Measurements from ENCODE around the gene ZNF521.

The ZNF521 gene

DNA sequence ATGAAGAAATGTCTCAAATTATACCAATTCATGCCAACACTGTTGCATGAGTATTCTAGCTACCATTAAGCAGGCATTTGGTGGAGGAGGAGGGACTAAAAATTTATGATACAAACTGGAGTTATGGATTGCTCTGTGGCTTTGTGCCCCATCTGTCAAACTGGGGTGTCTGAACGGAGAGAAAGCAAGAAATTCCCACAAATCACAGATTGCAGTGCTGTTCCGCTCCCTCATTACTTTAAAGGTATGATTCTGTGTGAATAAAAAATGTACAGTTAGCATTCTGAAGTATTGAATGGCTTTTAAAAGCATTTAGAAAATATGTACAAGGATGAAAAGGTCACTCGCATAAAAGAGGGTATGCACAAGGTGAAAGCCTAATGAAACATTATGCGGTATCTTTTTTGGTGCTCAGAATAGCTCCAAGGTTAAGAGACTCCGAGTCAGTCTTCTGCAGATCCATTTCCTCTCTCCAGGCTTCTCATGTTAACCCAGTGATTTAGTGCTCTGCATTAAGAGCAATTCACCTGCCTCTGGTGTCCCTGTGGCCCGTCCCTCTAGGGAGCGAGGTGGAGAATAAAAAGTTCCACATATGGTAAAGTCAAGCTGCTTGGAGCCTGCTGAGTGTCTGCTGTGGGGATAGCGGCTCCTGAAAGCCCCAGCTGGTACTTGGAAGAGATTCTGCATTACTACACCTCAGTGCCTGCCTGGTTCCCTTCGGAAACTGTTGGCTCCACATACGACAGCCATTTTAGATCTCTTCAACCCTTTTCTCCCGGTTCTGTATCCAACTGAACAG is 184.2 kb downstream of the ZNF521 start:
- no peak for DNase-seq

DNA sequence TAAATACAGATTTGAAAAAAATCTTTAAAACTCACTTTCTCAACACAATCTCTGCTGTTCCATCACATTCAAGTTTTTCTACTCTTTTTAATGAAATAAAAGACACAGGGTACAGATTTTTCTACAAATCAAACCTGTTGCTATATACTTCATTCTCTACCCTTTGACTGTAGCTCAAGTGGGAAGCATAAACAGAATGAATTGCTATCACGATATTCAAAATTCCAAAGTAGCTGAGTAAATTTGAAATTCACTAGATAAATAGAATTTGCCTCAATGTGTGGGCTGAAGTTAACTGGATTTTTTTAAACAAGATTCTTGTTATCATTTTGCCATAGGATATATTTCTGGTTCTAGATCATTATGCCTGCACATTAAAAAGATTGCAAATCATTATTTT is 185.9 kb downstream of the ZNF521 start:
- DNase-seq: no peak

DNA sequence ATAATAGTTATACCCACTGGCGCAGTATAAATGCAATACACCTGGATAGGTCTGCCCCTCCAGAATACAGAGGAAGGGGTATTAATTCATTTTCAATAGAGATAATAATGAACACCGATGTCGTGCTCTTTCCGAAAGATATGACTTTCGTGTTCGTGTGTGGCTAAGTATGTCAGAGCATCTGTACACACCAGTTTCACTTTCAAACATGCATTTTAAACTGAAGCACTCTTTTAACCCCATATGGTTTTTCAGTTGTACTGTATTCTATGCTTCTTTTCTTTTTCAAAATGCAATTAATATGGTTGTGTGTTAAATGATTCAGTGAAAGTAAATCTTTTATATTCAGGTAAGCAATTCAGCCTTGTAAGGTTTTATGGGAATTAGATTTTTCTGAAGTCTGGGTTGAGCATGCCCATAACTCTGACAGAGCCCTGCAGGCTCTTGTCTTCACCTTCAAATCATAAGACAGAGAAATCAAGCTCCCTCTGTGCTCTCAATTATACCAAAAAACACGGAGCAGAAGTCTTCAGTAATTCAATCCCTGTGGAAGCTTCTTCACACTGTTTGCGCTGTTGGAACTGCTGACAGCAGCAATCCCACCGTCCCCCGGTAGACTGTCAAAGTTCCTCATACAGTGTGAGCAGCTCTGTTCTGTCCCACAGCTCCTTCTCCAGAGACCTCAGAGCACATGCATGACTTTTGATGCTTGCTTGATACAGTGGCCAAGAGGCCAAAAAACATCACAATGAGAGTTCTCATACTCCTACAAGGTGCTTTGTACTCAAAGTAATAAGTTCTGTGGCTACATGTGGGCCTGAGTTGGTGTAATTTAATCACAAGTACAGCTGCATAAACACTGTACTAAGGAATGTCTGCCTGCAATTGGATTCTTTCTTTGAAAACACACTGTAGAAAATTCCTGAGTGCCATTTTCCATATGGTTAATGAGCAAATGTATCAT is 186.8 kb downstream of the ZNF521 start:
- peak; percentile 29 to 57 (median 52) for DNase-seq

DNA sequence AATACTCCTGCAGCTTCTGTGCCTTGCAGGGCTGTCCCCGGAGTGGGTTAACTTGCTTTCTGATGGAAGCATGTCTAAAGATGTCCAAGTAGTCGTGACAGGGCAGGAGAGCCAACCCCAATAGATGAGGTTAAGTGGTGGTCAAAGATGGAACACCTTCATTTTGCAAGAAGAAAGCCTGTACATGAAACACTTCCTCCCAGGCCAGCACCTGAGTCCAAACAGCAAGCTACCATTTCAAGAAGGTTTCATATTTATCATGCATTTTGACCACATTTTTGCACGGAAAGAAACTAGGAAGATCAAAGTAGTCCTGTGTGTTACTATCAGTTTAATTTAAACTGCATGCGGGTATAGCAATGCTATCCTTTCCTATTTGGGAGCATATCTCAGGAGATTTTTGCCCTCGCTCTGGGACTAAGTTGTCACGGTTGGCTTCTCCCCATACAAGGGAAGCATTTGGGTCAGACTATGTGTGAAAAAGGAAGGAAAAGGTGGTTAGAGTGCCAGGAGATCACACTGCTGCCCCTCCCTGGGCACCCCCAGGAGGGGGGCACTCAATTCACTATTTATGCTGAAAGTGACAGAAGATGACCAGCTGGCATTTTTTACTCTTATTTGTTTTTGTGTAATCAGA is 187.6 kb downstream of the ZNF521 start:
- peak in 1 of 4 experiments; percentile 5 for DNase-seq

DNA sequence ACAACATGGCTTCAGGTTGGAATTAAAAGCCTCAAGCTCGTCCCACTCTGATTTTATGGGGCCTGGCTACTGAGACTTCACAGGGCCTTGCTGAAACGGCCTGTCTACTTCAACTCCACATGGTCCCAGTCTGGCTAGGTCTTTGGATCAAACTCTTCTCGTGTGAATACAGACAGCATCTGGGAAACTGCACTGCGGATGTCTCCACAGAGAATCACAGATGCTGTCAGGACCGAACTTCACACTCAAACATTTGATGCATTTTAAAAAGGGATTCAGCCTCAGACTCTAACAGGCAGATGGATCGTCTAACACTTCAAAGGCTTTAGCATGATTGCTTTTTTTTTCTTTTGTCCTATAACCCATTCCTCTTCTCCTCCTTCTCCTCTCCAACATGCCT is 198.5 kb downstream of the ZNF521 start:
- no peak for DNase-seq

DNA sequence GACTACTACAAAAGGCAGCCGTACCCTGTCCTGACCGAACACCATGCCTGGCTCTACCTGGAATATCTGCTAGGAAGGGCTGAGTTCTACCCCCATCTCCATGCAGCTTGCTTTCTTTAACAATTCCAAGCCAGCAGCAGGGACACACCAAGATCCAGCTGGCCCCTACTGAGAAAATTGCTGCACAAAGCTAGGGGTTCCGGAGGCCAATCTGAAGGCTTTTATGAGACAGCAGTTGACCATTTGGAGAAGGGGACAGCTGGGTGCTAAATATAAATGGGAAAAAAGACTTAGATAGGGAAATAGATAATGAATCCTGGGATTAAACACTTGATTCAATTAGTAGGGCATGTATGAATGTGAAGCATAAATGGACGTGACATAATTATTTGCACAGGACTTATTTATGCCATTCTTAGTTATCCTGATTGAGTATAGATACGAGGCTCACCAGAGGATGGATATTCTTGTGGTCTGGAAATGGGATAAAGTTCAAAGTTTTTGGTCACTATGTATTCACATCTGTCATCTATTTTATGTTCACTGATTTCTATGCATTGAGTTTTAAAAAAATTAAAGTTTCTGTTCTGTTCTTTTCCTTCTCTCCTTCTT is 204.0 kb downstream of the ZNF521 start:
- no peak for DNase-seq

DNA sequence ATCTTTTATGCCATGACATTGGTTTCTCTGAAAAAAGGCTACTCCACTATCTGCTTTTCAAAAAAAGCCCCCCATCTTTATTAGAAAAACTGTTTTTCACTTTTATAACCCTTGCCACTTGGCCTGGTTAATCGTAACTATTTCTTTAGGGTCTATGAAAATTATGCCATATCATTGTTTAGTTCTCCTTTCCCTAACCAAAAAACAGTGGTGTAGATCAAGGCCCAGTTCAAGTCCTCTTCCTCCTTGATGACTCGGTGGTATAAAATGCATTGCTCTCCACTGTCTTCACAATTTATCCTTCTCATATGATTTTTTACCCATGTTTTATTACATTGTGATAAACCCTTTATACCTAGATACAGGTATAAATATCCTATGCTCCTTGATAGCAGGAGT is 205.5 kb downstream of the ZNF521 start:
- peak in 1 of 4 experiments; percentile 3 for DNase-seq

DNA sequence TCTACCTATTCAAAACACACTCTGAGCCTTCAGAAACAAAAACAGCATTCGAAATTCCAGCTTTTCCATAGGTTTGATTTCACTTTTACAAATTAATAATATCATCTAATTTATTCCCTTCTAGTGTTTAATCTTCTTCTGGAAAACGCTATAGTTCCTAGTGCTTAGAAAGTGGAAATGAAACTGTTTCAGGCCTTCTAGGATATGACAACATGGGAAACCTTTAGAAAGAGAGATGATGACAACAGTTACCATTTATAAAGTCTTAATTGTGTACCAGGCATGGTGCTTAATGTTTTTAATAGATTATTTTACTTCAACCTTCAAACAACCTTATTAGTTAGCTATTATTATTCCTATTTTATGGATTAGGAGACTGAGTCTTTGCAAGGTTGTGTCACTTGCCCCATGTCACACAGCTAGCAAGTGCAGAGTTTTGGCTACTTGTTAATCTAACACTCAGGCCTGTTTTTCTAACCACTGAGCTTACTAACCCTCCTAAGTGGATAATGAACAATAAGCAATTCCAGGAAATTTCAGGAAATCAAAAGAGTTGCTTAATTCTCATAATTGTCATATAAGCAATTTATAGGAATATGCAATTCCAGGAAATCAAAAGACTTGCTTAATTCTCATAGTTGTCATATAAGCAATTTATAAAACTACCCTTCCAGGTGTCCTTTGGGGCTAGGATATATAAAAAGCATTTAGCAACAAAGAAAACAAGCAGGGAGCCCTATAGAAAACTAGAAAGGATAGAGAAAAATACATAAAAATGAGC is 206.0 kb downstream of the ZNF521 start:
- DNase-seq: peak in 2 of 4 experiments; percentile 30 to 44

DNA sequence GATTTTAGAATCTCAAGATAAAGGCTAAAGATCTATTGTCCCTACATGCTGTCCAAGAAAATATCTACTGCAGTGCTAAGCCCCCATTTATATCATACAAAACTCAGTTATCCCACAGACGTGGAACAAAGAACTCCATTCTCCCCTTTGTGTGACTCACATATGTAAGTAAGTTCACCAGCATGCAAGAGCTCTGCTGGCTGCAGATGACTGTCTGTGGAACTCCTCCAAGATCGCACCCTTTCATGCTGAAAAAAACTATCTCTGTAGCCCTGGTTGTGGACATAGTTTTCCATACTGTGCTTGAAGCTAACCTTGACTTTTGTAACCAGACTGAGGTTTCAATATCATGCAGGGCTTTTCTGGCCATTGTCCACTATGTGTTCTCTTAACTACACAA is 207.1 kb downstream of the ZNF521 start:
- no peak for DNase-seq

DNA sequence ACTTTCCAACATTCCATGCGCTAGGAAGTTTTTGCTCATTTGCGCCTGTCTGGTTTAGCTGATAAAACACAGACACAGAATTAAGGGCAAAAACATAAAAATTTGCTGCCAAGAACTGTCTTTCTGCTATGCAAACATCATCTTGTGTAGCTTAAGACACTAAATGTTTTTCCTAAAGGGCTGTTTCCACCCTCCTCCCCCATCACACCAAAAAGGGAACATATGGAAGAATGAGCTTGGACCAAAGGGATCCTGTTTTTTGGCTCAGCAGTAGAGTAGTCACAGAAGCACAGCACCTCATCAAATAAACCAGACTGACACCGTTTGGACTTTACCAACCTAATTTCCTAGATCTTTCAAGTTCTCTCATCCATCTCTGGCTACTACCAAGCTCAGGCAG is 210.1 kb downstream of the ZNF521 start:
- DNase-seq: no peak

DNA sequence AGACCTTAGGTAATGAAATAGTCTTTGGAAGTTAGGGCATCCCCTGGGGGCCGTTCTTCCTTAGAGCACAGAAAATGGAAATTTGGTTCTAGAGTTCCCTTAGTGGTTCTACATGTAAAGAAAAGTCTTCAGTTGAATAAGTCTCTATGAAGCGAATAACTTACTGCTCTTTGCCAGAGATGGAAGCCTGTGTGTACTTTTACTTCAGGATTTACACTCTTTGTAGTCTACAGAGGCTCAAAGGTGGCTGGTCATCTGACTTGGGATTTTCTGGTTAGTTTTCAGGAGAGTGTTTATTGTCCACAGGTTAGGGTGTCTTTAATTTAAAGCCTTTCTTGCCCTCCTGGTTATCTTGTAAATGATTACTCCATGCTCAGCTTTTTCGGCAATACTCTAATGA is 210.6 kb downstream of the ZNF521 start:
- DNase-seq: no peak

DNA sequence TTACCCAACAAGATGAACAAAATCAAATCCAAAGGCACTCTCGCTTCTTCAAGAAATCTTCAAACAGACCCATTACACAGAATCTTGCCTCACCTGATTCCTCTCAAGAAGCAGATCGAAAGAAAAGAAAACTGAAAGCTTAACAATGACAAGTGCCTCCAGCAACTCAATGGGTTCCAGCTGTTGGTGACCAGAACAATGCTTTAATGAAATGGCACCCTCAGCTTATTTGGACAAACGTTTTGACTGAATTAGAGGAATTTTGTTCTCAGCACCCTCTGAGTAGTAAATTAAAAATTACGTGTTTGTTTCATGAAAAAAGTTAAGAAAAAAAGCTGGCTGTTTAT is 211.0 kb downstream of the ZNF521 start:
- DNase-seq: no peak

DNA sequence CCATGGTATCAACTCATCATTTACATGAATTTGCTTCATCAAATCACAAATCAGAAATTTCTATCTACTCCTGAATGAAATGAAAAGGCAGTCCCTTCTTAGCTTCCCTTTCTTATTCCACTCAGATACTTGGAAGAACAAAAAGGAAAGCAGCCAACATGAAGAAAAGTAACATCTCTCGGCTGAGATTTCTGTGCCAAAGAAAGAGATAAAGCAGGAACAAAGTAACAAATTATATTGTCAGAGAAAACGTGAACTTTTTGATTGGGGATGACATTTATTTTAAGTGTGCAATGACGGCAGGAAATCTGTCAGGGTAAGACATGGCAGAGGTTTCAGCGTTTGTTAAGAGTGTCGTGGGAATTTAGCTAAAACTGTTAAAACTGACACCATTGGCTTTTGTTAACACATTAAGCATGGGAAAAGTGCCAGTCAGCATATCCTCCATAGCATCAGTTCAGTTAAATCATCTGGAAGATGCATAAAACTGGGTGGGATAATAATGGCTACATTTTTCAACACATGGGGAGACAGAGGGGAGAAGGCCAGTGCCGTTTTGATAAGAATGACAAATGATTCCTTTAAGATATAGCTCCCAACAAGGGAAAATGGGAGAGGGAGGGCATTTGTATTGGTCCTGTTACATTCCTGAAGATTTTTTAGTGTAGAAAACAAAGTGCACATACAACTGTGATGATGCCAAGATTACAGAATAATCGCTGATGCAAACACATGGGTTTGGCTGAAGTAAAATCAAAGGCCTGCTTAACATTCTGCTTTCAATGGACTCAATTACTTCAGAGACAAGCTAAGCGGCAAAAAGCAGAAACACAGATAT is 211.6 kb downstream of the ZNF521 start:
- DNase-seq: no peak

DNA sequence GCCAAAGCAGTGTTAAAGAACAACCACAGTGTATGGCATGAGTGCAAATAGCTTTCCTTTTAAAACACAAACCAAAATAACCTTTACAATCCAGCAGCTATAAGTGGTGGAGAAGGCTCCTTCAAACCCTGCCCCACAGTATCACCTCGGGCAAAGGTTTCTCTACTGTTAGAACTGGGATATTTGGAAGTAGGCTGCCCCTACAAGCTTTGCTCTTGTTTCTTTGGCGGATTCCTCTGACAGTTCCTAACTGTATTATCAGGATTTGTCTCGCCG is 214.8 kb downstream of the ZNF521 start:
- no peak for DNase-seq

DNA sequence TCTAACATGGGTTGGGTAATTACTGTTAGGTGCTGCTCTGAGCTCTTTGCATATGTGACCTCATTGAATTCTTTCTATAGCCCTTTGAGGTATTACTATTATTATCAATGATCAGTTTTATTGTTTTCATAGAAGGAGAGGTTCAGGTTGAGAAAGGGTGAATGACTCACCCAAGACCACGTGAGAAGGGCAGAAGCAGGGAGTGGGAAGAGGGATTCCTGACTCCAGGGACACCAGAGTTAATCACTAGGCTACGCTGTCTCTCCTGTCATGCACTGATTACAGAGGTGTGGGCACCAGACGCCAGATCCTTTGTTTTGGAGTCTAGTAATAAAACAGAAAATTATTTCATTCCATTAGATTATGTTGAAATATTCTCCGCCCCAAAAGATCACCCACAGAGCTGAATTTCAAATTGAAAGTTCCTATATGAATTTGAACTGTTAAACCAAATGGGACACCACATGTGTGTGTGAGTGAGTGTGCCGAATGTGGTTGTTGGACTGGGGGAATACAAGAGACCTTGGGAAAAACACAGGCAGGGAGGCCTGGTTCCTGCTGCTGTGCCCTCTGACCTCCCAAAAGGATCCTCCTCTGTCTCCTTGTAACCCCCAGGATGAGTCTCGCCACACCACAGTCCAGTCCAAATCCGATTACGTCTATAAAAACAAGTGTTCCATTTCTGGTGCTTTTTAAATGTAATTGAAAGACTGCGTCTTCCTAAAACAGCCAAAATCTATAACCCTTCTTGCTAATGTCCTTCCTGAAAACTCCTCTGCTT is 215.4 kb downstream of the ZNF521 start:
- DNase-seq: no peak

DNA sequence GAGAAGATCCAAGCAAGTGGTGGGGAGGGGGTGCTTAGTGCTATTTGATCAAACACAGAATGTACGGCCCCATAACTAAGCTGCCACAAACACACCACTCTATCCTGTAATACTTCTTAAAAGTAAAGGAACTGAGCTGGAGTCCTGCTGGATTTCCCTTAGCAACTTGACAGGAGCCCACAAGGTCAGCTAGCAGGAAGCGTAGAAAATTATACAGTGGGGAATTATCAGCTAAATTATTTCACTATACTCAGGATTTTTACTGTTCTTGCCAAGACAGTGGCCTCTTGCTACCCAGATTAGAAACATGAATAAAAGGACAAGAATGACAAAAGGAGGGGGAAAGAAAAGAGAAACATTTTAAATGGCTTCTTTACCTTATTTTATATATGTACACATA is 217.1 kb downstream of the ZNF521 start:
- no peak for DNase-seq

DNA sequence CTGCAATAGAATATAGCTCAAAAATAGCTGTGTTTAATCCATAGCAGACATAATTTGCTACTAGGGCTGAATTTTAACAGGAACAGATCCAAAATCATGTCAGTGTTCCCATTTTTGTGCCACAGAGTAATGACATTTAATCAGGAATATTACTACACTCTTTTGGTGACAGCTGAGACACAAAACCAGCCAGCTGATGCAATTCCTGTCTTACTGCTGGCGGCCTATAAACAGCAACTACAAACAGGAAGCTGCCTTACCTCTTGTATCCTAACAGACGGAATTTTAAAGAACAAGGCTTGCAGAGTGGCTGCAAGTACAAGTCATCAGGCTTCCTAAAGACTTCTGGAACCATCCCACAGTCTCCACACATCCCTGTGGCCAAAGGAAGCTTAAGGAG is 218.1 kb downstream of the ZNF521 start:
- DNase-seq: peak; percentile 27 to 60 (median 49)

DNA sequence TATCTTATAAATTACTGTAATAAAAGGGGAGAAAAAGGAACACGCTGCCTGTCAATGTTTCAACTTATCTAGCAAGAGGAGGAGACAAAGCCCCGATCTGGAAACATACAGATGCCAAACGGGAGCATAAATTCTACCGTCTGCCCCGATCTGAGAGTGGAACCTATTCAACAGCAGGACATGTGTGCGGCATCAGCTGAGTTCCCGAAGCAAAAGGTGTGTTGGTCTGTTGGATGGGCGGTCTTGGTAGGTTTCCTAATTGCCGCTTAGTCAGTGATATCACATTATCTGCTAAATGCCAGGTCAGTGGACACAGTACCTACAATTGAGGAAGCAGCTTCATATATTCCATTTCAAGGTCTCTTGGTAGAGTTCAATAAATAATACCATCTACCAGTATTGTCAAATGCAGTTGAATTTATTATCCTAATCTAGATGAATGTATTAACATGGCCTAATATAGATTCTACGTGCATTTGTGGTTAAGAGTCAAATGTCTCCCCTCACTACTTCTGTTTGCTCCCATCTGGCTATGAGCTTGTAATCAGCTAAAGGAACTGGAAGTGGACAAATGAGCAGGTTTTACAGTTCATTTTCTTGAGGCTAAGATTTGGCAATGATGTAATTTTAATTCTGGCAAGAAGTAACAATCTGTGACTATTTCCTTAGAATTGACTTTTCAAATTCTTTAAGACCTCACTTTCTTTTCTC is 219.0 kb downstream of the ZNF521 start:
- no peak for DNase-seq

DNA sequence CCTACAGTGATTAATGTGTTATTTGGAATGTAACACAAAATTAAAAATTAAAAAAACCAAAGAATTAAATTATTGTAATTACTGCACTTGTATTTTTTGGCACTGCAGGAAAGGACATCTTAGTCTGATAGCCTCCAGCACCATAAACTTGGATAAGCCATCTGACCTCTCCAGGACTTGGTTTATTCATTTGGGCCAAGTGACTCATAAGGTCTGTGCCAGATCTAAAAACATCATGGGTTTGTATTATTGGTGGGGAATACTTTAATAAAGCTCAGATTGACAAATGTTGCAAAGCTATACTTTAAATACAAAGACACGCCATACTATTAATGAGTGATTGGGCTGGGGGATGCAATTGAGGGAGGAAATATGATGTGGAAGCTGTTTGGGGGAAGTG is 225.2 kb downstream of the ZNF521 start:
- no peak for DNase-seq

DNA sequence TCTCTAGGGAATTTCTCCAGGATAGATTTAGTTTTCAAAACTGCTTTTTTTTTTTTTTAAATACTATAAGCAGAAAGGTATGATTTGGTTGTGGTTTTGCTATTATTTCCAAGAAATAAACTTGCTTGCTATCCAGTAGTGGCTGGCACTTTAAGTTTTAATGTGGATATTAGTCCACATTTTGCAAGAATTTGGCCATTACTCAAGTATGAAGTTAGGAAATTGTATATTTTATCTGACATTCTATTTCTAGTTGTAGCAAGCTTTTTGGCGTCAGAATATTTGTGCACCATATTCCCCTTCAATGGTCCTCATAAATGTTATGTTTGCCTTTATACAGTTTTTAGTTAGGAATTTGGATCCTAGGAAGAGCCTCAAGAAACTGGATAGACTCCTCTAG is 226.3 kb downstream of the ZNF521 start:
- DNase-seq: no peak
